Activated T-cell treated with anti-CD3 and anti-CD28 coated beads, Interleukin-2, amount 50 U/mL, for 48 hours (primary cell): ENCODE measurements around the gene HS3ST6.
"Not testable (repeated sequence)": the region's sequence is repeated elsewhere in the genome, so short reads cannot be mapped to it uniquely, and the experiment has no call there.

Source experiments
- DNase-seq, 2 experiments: peaks; one replicate each; pipeline ENCODE4 v3.0.0-alpha.2; 2020

The HS3ST6 gene

DNA sequence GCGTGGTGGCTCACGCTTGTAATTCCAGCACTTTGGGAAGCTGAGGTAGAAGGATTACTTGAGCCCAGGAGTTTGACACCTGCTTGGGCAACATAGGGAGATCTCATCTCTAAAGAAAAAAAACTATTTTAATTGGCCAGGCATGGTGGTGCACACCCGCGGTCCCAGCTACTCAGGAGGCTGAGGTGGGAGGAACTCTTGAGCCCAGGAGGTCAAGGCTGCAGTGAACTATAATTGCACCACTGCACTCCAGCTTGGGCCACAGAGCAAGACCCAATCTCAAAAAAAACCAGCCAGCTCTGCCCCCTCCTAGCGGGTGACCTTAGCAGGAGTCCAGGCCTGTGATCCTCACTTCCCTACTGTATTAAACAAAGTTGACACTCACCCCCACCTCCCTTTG lies 5.9 kb upstream of the HS3ST6 start:
- DNase-seq, result no peak

- DNase-seq, result peak; percentile 39 to 52
Measured at GRCh38 chr16:1923299-1924034, 5.3 kb upstream of the HS3ST6 start.

DNA sequence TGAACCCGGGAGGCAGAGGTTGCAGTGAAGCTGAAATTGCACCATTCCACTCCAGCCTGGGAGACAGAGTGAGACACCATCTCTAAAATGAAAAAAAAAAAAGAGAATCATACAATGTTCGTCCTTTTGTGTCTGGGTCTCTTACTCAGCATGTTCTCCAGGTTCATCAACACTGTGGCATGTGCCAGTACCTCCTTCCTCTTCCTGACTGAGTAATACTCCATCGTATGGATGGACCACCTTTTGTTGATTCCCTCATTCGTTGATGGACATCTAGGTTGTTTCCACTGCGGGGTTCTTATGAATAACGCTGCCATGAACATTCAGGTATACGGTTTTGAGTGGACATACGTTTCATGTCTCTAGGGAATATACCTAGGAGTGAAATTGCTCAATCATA lies 4.1 kb upstream of the HS3ST6 start:
- DNase-seq, result no peak

DNA sequence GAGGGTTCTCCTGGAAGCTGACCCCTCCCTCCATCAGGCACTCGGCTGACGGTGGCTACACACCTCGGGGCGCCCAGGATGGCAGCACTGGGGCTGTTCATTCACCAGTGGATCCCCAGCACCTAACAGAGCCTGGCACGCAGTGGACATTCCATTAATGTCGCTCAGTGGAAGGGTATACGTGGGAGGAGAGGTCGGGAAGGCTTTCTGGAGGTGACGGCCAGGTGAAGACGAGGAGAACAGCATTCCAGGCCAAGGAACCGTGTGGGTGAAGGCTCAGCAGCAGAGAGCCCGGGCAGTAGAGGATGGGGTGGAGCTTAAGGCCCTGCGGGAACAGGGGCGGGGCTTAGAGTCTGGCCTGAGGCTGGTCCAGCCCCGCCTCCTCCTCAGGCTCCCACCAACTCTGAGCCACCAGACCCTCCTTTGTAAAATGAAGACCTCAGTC lies 2.5 kb upstream of the HS3ST6 start:
- peak; percentile 28 to 56 for DNase-seq

DNA sequence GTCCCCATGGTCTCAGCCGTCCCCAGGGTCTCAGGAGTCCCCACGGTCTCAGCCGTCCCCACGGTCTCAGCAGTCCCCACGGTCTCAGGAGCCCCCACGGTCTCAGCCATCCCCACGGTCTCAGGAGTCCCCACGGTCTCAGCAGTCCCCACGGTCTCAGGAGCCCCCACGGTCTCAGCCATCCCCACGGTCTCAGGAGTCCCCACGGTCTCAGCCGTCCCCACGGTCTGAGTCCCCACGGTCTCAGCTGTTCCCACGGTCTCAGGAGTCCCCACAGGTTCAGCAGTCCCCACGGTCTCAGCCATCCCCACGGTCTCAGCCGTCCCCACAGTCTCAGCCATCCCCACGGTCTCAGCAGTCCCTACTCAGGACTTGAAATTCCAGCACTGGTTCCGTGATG lies 1.9 kb upstream of the HS3ST6 start:
- not testable (repeated sequence) for DNase-seq

DNA sequence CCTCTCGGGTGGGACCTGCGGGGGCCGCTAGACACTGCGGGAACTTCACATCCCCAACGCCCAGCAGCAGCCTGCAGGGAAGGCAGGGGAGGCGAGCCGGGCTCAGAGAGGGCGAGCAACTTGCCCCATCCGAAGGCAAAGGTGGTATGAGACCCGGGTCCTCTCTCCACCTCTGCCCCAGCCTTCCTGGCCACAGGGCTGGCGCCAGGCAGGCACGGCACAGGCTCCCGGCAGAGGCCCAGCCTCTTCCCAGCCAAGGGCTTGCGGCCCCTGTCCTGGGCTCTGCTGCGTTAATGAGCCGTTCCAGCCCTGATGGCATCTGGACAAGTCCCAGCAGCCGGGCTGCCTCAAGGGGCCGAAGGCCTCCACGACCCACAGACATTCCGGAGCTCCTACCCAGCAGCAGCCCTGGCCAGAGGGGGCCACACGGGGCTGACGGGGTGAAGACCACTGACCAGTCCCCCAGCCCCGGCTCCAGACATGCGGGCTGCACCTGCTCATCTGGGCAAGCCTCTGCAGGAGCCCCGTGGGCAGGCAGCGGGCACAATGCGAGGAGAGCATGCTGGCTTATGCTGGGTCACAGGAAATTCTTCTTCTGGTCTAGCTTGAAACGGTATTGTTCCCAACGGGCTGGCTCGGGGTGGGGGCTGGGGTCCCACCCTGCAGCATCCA lies 1.2 kb upstream of the HS3ST6 start:
- DNase-seq, result no peak

- no peak for DNase-seq
Measured at GRCh38 chr16:1917665-1918350, 407 bp downstream of the HS3ST6 start.

GRCh38 chr16:1917056-1917664 lies 1.1 kb downstream of the HS3ST6 start:
- DNase-seq, result no peak

DNA sequence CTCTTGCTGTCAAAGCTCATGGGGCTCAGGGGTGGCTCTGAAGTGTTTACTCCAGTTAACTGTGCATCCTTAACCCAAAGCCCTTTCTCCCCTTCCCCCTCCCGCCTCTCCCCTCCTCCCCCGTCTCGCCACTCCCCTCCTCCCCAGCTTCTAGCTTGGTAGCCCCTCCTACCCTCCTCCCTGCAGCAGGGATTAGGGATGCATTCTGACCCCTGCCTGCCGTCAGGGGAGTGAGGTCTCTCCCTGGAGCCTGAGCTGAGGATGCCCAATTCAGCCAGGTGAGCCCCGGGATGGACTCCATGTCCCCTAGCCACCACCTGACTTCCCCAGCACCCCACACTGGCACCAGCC lies 1.6 kb downstream of the HS3ST6 start:
- no peak for DNase-seq

DNA sequence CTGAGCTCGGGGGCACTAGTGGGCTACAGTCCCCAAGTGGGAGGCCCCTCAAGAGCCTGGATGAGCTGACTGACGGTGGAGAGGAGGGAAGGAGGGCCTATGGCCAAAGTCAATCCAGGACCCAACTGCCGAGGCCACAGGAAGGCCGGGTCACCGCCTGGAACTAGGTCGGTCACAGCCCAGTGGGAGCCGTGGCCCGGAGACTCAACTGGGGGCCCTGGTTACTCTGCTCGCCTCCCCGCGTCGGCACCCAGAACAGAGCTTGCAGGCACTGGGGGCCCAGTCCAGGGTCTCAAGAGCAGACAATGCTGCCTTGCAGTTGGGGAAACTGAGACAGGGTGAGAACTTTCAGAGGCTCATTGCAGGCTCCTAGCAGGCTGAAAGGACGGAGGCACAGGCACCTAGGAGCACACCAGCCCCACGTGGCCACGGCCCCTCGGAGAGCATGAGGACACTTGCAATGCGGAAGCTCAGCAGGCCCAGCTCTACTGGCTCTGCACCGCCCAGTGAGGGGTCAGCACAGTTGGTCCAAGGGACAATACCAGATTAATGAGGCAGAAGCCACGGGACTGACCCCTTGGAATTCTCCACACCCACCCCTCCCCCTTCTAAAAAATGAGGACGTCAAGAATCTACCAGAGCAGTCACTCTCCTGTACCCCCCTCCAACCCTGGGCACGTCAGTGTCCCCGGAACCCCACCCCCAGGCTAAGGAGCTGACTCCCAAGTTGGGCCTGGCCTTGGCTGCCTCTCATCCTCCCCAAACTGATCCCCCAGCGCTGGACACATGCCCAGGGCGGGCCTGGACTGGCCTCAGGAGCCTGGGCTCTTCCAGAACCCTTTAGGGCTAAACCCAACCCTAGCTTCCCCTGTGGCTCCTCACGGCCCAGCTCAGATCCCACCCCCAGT lies 2.2 kb downstream of the HS3ST6 start:
- no peak for DNase-seq

GRCh38 chr16:1914988-1915387 lies 3.2 kb downstream of the HS3ST6 start:
- DNase-seq, result no peak

GRCh38 chr16:1914084-1914608 lies 4.1 kb downstream of the HS3ST6 start:
- DNase-seq, result no peak

- no peak for DNase-seq
Measured at GRCh38 chr16:1913327-1914083, 4.7 kb downstream of the HS3ST6 start.

DNA sequence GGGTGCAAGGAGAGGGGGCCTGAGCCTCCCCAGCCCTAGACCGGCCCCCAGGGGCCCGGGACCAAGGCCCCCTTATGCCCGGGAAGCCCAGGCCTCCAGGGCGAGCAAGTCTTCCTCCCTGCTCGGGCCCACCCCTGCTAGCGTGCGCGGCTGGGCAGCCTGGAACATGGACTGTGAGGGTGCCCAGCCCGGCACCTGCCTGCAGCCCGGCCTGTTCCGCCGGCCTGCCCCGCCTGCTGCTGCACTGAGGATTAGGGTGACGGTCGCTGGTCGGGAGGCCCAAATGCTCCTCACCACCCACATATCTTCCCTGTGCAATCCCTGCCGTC lies 6.0 kb downstream of the HS3ST6 start:
- no peak for DNase-seq

GRCh38 chr16:1911467-1912214 lies 6.6 kb downstream of the HS3ST6 start:
- DNase-seq, result no peak

DNA sequence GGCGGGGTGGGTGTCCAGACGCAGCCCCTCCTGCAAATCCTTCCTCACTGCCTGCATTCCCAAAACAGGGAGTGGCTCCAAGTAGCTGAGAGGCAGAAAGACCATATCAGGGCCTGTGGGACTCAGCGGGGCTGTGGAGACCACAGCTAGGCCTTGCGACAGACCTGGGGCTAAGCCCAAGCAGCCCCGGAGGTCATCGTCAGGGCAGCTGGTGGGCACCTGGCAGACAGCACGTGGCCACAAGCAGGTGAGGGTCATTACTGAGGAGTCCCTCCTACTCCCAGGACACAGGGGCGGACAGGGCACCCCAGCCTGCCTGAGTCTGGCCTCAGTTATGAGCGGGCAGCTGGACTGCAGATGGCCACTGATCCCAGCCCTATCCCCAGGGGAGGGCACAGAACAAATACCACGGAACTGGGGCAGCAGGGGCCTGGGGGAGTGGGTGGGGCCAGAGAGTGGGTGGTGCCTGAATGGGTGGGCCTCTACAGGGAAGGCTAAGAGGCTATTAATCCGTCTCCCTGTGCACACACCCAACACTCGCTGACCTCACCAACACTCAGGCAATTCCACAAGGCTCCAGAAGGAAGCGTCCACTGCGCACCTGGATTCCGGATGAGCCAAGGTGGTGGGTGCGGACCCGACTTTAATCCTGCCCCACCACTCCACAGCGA lies 8.5 kb downstream of the HS3ST6 start:
- DNase-seq, result no peak

DNA sequence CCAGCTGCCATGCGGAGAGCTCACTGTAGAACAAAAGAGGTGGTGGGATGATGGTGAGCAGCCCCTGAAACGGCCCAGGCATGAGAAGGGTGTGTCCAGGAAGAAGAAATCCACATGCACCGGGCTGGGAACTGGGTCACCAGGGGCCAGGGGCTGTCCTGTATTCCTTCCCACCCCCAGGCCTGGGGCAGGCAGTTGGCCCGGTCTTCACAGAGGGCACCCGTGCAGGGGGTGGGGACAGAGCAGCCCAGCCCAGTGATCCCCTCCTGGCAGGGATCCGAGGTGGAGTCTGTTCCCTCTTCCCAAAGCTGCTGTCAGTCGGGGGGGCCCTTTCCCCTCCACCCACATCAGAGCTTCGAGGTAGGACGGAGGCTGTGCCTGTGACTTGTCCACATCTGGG lies 9.2 kb downstream of the HS3ST6 start:
- DNase-seq, result no peak

DNA sequence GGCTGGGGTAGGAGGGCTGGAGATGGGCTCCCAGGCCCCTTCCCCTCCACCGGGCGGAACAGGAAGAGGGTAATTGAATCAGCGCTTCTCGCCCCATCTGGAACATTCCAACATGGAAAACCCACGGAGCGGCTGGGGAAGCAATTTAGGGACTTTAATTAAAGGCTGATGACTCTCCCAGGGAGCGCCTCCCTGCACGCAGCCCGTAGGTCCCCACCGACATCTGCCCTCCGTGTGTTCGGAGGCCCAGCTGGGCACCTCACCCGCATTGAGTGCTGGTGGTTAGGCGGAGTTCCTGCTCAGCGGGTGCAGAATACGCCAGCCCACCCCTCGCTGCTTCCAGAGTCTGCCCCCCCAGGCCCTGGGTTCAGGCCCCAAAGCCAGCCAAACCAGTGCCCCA lies 10.0 kb downstream of the HS3ST6 start:
- DNase-seq, result no peak

DNA sequence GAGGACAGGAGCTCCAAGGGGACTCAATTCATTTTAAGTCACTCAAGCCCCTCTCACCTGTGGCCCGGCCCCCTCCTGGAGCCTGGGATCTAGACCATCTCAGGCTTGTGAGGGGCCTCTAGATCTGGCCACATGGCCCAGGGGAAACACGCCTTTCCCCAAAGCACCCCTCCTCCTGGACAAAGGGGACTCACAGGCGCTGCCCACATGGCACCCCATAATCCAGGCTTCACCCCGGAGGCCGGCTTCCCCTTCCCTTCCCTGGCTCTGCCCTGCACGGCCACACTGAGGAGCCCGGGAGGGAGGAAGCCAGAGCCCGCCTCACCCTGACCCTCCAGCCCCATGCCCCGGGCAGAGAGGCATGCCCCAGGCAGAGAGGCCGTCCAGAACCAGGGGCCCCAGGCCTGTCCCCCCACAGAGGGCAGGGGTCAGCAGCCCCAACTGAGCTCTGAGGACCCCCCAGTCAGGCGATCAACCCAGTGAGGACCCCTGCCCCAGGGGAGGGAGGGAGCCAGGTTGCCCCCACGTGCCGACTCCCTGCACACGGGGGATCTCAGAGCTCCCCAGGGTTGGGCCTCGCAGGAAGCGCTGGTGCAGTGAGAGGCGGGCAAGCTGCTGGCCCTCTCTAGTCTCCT lies 10.9 kb downstream of the HS3ST6 start:
- DNase-seq, result no peak

DNA sequence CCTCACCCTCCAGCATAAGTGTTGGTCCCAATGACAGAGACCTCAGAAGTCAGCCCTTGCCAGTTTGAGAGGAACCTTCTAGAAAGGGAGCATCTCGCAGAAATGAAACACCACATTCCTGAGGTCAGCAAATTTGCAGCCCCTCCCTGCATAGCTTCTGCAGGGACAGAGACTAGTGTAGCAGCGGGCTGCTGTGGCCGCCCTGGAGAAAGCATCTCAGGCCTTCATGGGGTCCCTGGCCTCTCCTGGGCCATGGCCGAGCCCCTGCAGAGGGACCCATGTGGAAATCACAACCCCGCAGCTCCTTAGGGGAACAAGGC lies 11.4 kb downstream of the HS3ST6 start:
- no peak for DNase-seq
